Islet precursor cell (in vitro differentiated cells): ENCODE measurements around the gene EIF3L.

Experiments
- DNase-seq: peaks from one replicate; pipeline ENCODE4 v3.0.0-alpha.2; 2018

Gene EIF3L

DNA sequence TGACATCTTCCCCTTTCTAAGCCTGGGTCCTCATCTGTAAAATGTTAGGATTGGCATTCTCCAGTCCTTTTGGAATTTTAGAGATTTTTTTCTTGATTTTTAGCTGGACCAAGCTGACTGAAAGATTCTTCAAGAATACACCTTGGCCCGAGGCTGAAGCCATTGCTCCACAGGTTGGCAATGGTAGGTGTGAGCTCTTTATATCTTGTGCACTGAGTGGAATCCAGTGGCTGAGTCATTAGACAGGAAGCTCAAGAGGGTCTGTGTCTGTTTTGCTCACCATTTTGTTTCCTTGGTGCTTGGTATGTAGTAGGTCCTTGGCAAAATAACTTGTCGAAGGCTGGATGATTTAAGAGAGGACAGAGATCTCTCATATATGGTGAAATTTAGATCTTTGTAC, 6.2 kb downstream of the EIF3L start:
- DNase-seq, result no peak

DNA sequence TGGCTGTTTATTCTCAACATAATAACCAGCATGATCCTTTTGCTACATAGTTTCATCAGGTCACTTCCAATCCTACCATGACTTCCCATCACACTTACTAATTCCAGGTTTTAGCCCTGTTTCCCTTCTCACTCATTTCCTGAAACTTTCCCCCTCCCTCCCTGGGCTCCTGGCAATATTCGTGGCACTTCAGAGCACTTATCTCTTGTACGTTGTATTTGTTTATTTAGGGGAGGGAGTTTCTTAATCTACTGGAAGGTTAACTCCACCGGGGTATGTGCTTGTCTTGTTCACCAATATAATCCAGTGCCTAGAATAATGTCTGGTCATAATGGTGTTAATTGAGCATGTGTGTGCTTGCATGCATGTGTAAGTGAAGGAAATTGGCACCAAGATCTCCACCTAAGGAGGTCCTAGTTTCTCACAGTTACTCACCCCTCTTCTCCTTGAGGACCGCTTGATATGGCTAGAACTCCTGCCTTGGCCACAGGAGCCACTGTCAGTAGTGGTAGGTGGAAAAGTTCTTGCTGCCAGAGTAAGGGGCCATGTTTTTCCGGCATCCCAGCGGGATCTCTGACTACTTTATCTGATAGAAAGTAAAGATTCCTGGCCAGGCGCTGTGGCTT, 11.7 kb downstream of the EIF3L start:
- no peak for DNase-seq

DNA sequence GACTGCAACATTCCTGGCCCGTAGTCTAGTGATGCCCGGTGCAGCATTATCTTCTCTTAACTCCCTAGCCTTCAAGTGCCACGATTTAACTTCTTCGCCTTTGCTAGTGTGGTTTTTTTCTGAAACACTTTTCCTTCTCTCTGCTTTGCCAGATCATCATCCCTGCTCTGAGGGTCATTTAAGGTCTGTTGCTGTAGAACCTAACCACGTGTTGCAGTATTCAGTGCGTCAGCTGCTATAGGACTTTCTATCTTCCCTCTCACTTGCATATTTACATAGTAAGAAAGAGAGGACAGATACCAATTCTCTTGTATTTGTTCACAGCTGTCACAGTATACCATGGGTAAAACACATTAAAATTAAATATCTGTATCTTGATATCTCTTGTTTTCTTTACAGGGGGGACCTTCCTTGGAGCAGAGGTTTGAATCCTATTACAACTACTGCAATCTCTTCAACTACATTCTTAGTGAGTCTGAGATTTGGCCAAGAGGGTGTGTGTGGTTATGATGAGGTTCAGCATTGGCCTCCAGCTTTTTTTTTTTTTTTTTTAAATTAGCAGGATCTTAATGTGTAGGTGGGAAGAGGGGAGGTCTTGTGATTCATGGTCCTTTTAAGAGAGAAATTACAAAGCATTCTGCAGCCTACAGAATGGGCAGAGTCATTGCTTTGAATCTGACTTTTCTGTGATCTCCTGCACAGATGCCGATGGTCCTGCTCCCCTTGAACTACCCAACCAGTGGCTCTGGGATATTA, 13.5 kb downstream of the EIF3L start:
- no peak for DNase-seq

DNA sequence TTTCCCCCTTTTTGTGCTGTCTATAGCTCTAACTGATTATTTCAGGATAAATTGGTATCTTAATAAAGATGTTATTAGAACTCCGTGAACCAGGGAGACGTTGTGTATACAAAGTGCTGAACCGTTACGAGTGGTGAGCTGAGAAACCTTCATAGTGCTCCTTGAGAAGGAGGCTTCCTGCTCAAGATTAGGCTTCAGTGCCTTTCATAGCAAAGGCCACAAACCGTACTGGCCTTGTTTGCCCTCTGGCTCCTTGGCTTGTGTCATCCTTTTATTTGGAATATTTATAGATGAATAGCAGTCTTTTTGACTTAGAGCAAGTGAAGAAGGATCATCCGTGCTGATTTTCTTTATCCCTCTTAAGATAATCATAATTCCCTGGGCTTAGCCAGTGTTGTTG, 16.3 kb downstream of the EIF3L start:
- no peak for DNase-seq

DNA sequence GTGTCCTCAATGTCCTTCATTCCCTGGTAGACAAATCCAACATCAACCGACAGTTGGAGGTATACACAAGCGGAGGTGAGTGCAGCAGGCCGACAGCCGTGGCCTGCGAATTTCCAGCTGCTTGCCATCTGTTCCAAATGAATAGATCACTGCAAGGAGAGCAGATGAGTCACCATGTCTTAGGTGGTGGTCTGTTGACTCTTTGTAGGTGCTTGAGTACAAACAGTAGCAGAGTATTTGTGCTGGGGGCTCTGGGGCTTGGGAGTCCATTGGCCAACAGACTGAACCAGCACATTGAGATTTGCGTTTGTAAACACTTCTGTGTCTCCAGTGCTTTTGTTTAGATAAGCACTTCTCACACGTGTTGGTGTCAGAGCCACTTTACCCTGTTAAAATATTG, 21.1 kb downstream of the EIF3L start:
- DNase-seq, result no peak

DNA sequence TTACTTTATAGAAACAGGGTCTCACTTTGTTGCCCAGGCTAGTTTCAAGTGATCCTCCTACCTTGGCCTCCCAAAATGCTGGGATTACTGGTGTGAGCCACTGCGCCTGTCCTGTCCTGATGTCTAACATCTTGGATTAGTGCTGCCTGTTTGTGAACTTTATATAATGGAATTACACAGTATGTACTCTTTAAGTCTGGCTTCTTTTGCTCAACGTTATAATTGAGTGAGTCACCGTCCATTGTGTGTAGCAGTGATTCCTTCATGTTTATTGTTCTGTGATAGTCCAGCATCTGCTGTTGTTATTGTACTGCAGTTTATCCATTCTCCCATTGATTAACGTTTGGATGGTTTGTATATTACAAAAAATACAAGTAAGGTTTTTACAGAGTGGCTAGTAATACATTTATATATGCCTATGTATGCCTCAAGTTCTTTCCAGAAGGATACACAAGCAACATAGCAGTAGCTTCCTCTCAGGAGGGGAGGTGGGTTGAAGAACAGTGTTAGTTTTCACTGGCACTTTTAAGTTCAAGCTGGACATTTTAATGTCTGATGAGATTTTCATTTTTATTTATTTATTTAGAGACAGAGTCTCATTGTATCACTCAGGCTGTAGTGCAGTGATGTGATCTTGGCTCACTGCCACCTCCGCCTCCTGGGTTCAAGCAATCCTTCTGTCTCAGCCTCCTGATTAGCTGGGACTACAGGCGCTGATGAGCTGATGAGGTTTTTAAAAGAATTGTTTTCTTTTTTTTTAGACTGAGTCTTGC, 31.6 kb downstream of the EIF3L start:
- no peak for DNase-seq

DNA sequence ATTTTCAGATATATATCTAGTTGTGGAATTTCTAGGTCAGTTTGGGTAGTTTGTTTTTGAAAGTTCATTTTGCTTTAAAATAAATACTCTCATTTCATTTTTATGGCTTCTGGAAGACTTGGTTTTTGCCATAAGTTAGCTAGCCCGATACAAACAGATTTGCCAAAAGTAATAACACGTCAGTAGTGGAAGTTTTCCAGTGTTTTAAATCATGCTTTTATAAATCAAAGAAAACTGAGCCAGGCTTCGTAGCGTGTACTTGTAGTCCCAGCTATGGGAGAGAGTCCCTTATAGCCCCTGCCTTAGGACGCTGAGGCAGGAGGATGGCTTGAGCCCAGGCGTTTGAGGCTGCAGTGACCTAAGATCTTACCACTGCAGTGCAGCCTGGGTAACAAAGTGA, 35.2 kb downstream of the EIF3L start:
- no peak for DNase-seq

DNA sequence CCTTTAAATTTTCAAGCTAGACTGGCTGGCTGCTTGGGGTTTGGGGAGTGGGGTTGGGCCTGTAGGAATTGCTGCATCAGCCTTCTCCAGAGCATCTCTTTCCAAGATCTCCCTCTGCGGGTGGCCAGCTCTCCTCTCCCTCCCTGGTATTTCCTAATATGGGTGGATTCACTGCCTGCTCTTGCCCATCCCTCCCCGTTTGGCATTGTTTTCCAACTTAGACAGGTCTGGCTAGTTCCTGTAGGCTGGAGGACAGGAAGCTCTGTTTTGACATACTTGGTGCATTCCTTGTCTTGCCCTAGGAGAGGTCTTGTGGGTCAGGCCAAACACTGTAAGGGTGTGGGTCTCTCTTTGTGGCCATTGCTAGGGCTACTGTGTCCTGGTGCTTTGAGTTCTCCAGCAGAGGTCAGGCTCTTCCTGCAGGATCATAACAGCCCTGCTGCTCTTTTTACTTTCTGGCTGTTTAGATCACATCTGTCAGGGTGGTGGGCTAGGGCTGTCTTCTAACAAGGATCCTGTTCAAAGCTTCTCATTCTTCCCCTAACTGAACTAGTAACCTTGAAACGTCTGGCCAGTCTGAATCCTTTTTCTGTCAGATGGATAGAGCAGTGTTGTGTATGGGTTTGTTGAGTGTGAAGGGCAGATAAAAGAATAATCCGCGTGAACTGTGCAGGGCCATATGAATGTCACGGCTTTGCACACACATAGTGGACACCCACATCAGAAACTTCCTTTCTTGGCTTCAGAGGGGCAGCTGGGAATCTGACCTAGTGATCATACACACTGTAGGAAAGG, 38.6 kb downstream of the EIF3L start:
- DNase-seq, result peak; percentile 99

DNA sequence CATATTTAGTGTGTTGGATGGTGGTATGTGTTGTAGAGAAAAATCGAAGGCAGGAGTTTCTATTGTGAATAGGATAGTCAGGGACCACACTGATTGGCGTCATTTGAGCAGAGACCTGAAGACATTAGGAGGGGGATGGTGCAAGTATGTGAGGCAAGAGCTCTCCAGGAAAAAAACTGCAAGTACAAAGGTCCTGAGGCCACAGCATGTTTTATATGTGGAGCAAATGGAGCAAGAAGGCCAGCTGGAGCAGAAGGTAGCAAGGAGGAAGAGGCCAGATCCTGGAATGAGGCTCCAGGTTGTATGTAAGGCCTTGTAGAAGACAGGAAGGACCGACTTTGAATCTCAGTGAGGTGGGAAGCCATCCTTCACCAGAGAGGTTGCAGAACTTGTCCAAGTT, 42.7 kb downstream of the EIF3L start:
- DNase-seq, result no peak

DNA sequence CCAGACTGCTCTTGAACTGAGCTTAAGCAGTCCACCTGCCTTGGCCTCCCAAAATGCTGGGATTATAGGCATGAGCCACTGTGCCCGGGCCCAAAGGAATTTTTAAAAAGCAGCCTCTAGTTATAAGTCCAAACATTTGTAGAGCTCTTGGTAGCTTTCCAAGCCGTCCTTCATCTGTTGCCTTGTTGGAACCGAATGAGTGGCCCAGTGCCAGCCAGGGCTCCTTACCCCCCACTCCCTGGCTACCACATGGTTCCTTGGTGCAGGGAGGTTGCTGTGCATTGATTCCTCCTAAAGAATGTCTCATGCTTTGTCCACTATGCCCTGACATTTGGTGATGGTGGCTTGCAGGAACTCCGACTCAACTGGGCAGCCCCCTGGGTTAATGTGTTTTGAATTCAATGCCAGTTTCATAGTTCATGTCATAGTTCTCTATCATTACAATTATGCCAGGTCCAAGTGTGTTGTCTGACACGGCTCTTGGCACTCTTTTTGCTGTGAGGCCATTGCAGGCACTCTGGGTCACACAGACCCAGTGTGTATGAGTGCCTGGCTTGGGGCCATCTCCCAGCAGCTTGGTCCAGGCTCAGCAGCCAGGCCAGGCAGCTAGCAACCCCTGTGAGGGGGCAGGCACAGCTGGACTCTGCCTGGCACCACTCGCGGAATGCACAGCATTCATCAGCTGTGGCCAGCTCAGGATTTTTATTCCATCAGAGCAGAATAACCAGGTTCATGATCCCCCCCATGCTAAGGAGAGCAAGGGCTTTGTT, 43.5 kb downstream of the EIF3L start:
- DNase-seq, result no peak

DNA sequence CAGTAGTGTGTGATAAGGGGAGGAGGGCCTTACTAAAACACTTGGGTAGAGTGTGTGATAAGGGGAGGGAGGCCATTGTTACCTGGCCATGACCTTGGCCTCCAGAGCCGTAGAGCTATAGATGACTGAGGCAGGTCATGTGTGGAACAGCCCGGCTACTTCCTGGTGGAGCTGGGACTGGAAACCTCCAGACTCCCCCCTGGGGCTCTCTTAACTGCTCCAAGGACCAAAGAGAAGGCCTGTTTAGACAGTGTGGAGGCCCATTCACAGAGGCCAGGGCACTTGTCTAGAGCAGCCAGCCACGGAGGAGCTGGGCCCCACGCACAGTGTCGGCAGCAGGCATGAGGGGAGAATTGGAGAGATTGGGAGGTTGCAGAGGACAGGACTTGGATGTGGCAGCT, 44.4 kb downstream of the EIF3L start:
- DNase-seq, result no peak

DNA sequence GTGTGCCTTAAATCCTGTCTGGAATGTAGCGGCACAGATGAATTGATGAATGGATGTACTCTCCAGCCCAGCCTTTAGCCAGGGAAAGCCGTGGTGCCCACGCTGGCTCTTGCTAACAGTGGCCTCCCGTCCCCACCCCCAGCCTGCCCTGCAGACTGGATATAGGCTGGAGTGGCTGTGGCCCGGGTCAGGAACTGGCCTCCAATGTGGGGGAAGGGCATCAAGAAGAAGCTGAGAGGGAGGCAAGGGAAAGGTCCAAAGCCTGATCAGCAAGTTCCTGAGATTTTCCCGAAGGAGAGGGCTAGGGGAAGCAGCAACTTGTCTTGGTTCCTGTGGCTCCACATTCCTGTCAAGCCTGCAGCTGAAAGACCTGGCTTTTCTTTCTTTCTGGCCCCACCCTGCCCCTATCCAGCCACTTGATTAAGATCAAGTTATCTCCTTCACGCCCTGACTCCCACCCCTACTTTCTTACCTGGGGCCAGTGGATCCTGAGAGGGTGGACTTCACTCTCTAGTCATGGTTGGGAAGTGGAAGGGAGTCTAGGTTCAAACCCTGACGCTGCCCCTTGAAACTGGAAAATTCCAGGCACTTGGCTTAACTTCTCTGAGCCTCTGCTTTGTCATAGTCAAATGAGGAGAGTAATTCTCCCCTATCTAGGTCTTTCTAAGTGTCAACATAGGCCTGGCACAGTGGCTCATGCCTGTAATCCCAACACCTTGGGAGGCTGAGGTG, 45.9 kb downstream of the EIF3L start:
- DNase-seq, result peak; percentile 95

DNA sequence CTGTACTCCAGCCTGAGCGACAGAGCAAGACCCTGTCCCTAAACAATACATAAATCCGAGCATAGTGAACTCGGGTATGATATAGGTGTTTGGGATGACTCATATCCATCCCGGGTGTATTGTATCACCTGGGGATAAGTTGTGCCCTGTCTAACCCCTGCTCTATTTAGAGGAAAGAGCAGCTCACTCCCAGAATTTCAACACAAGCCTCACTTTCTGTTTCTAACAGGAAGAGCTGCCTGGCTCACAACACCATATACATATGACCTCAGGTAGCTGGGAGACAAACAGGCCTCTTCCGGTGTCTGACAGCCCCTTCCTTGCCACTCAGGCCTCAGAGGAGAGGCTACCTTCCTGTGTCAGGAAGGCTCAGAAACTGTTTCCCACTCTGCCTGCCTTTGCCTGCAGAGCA, 47.0 kb downstream of the EIF3L start:
- DNase-seq, result peak; percentile 82

DNA sequence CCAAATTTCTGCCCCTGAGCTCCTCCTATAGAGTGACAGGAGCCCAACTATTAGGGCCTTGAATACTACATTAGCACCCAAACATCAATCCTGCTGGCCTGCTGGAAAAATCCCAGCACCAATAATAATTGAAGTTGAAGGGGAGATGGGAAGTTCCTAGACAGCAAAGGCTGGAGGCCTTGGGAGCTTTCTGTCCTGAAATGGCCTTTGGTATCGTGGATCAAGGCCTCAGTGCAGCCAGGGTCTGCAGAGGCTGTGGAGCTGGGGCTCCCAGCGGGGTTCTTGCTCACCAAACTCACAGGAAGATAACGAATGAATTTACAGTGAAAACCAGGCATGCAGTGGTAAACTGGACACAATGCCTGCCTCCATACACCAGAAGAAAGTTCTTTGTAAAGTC, 47.7 kb downstream of the EIF3L start:
- no peak for DNase-seq

DNA sequence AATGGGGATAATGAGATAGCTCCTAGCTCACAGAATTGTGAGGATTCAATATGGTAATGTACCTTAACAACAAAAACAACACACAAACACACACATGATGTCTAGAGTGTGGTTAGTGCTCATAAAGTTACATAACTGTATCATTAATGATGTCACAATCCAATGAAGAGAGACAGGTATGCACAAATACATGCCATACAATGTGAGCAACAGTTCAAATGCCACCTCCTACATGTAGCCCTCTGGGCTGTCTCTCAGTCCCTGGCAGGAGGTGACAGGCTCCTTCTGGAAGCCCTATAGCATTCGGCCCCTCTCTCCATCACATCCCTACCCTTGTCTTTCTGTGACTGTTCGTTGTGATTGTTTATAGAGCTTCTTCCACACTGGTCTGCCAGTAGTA, 48.6 kb downstream of the EIF3L start:
- DNase-seq, result no peak

DNA sequence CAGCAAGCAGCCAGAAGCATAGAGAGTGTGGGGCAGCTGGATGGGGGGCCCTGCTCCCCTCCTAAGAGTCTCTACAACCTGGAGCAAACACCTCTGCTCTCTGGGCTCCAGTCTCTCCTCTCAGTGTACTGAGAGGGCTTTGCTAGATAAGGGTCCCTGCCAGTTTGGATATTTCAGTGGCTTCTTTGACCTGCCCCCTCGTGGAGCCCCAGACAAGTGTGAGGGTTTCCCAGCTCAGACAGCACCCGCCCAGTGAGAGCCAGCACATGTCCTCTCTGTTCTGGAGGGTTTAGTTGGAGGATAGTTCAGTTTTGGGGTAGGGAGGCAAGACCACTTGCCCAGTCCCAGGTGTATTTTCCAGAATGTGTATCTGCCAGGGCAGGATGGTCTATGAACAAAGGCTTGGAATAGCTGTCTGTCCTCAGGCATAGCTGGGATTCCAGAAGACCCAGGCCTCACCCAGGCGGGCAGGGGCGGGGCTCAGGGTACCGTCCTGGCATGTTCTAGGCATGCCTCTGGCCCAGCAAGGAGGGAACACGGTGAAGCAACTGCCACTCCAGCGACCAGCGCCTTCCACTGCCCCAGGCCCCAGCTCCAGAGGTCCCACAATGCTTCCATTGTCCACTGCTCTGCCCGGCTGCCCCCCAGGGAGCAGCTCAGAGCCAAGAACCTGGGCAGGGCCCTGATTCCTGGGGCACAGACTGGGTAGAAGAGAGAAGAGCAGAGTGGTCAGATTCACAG, 49.4 kb downstream of the EIF3L start:
- peak; percentile 92 for DNase-seq

DNA sequence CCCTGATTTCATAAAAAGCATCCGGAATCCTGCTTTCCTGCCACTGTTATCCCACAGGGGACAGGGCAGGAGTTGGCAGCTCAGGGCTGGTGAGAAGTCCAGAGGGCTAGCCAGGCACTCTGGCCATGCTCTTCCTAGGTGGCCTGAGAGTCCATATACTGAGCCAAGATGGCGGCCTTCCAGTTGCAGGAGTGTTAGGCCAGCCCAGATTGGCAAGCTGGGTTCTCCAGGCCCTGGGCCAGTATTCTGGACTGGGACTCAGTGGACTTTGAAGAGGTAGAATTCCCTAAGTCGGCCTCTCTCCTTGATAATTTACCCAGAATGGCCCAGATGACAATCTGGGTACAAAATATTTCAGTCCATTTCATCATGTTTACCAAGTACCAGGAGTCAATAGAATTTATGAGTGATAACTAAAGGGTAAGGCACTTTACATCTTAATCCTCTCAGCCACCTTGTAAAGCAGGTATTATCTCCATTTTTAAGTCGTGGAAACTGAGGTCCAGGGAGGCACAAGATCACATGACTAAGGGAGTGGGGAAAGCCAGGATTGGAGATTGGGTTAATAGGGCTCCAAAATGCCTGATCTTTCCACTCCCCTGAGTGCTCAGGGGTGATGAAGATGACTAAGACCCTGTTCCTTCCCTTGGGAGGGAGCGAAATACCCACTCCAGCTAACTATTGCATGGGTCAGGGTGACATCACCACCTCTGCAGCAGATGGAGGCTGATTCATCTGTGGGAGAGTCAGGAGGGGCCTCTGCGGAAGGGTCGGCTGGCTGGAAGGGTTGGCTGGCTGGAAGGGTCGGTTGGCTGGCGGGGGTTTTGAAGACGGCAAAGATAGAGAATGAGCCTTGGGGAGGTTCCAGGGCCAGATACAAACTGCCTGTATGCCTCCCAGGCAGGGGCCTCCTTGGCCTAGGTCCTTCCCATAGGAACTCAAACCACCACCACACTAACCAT, 55.6 kb downstream of the EIF3L start:
- DNase-seq, result peak; percentile 99

DNA sequence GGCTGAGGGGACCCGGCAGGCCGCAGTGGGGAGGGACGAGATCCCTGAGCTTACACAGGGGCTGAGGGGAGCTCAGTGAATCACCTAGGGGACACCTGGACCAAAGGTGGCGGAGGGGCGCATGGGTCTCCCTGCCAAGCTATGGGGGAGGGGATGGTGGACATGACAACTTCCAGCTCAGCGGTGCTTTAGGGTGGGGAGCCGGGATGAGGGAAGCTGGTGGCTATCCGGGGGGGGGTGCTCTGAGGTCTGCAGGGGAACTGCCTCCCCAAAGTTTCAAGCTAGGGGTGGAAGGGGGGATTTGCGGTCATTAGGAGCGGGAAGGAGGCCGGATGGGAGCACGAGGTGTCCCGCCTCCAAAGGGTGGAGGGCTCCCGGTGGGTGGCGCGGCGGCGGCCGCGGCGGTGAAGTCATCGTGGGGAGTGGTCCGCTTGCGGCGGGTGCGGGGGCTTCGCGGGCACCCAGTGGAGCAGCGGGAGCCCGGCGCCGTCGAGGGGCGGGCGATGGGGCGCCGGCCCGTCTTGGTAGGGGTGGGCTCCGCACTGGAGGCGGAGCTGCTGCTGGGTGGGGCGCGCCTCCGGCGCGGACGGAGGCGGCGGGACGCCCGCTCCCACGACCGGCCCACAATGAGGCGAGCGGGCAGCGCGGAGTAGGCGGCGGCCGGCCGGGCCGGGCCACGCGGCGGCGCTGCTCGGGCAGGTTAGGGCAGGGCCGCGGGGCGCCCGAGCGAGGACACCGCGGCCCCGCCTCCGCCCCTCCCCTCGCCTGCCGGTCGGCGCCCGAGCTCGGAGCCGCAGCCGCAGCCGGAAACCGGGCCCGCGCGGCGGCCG, 56.5 kb downstream of the EIF3L start, which contains the start of gene MICALL1:
MICALL1 (plus strand) TSS at position 764 of the 830 bp plus-strand sequence. CDS start 126 bp downstream, outside the sequence.
- DNase-seq, result peak; percentile 92
